Activated CD8-positive, alpha-beta T cell treated with anti-CD3 and anti-CD28 coated beads for 36 hours (primary cell): ENCODE measurements around the gene SNRK. TPM values are rescaled to one million over a fixed set of nuclear protein-coding genes. Genes with fewer than 3 reads are reported as not detected.
A peak's percentile ranks its signal among the peaks of the same experiment; 100 is the strongest.

ENCODE experiments used
- ATAC-seq: fragments of 200-7000 bp; cut with Tn5 transposase; one replicate; pipeline ENCODE4 v1.10.0; 2021; ENCODE audit warnings: mild to moderate bottlenecking, moderate library complexity
- CTCF ChIA-PET: fragments of 350-600 bp; sonication (Branson Sonifier 250); formaldehyde crosslinking; loops from one replicate; lab custom pipeline; 2021; ENCODE audit warnings: antibody characterized with exemption; lab: Charles Lee
- POLR2A ChIA-PET: fragments of 350-600 bp; sonication (Branson Sonifier 250); formaldehyde crosslinking; loops from one replicate; lab custom pipeline; 2021; ENCODE audit warnings: antibody characterized with exemption; lab: Charles Lee
- DNase-seq: peaks from one replicate; pipeline ENCODE4 v3.0.0-alpha.2; 2020
- H3K27ac Mint-ChIP-seq: one replicate; pipeline ENCODE4 v1.8.0; 2021; ENCODE audit warnings: mild to moderate bottlenecking, mixed read lengths
- H3K27me3 Mint-ChIP-seq: one replicate; pipeline ENCODE4 v1.8.0; 2021; ENCODE audit warnings: mixed read lengths
- H3K36me3 Mint-ChIP-seq: one replicate; pipeline ENCODE4 v1.8.0; 2021; ENCODE audit warnings: low read depth, mixed read lengths
- H3K4me1 Mint-ChIP-seq: one replicate; pipeline ENCODE4 v1.8.0; 2021; ENCODE audit warnings: low read depth, mixed read lengths
- H3K4me3 Mint-ChIP-seq: one replicate; pipeline ENCODE4 v1.8.0; 2021; ENCODE audit warnings: mild to moderate bottlenecking, moderate library complexity, mixed read lengths
- H3K9me3 Mint-ChIP-seq: one replicate; pipeline ENCODE4 v1.8.0; 2021; ENCODE audit warnings: mixed read lengths
- intact Hi-C: fragments of 100-400 bp; cut with micrococcal nuclease; formaldehyde crosslinking; loops from one replicate; pipeline ENCODE4 v1.10.0; 2022
- total RNA-seq, 2 experiments: library from RNA; stranded (reverse); gene quantifications; one replicate each; pipeline ENCODE4 v1.2.3, GENCODE V29; 2021
- TF ChIP-seq, protein P1 (sequence below): fragments of 200-600 bp; IDR thresholded peaks from one replicate; pipeline ENCODE4 v1.8.0; 2022; ENCODE audit warnings: antibody characterized with exemption, mild to moderate bottlenecking

The SNRK gene
- total RNA-seq, 2 experiments from 2014 or later, result 28.9 to 29.2 TPM

DNA sequence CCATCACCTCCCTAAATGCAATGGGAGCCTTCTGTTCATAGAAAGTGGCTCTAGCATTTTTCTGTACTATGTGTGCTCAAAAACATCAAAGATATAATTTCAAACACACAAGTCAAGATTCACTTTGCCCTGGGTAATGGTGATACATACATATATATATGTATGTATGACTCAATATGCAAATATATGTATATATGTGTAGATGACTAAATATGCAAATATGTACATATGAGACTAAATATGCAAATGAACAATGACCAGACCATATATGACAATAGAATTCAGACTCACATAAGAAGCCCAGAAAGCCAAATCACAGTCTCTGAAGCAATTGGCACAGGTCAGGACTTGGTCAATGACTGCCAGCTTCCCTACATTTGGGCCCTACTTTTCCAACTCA, 36.9 kb upstream of the SNRK start:
- ATAC-seq (peak; percentile 37), DNase-seq (no peak)
- Mint-ChIP-seq H3K9me3 (no peaks in the 10 kb centered on the region), H3K27me3 (no peaks in the 10 kb centered on the region), H3K36me3 (no peaks in the 10 kb centered on the region), H3K4me1 (peaks cover 34% of the 10 kb centered on the region), H3K27ac (no peak overlapping the region), H3K4me3 (no peak overlapping the region)
- TF ChIP-seq, protein P1, sequence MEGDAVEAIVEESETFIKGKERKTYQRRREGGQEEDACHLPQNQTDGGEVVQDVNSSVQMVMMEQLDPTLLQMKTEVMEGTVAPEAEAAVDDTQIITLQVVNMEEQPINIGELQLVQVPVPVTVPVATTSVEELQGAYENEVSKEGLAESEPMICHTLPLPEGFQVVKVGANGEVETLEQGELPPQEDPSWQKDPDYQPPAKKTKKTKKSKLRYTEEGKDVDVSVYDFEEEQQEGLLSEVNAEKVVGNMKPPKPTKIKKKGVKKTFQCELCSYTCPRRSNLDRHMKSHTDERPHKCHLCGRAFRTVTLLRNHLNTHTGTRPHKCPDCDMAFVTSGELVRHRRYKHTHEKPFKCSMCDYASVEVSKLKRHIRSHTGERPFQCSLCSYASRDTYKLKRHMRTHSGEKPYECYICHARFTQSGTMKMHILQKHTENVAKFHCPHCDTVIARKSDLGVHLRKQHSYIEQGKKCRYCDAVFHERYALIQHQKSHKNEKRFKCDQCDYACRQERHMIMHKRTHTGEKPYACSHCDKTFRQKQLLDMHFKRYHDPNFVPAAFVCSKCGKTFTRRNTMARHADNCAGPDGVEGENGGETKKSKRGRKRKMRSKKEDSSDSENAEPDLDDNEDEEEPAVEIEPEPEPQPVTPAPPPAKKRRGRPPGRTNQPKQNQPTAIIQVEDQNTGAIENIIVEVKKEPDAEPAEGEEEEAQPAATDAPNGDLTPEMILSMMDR, result no peak
- CTCF ChIA-PET, result no interaction called here
- intact Hi-C loops, result no loop called here
- POLR2A ChIA-PET, result no interaction called here

DNA sequence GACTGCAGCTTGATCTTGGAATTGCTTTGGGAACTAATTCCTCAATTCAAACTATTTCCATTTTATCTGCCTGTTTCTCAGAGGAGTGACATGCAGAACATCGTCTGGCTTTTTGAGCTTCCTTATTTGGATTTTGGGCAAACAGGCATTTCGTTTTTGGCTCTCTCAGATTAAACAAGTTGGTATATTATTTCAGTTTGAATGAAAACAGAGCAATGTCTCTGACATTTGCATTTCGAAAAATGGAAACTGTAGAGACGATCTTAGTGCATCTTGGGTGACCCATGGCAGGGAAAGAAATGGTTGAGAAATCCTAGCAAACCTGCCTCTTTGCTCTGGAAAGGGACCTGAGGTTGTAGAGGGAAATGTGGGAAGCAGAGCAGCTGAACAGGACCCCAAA, 33.0 kb upstream of the SNRK start:
- intact Hi-C loops, result no loop called here
- no peak overlapping the region for H3K27ac Mint-ChIP-seq
- no peaks in the 10 kb centered on the region for H3K36me3 Mint-ChIP-seq
- no peak overlapping the region for H3K4me3 Mint-ChIP-seq
- TF ChIP-seq, protein P1, result no peak
- H3K27me3 Mint-ChIP-seq, result no peaks in the 10 kb centered on the region
- DNase-seq, result no peak
- CTCF ChIA-PET, result interaction anchor here (1.6 kb wide), 1 partner anchor 11 kb away, joined by 3 read pairs; no protein-coding TSS in a partner anchor
- peaks cover 23% of the 10 kb centered on the region for H3K4me1 Mint-ChIP-seq
- no peaks in the 10 kb centered on the region for H3K9me3 Mint-ChIP-seq
- ATAC-seq, result no peak
- POLR2A ChIA-PET, result interaction anchor here (1.2 kb wide), 1 partner anchor 30 kb away, joined by 3 read pairs; no protein-coding TSS in a partner anchor

DNA sequence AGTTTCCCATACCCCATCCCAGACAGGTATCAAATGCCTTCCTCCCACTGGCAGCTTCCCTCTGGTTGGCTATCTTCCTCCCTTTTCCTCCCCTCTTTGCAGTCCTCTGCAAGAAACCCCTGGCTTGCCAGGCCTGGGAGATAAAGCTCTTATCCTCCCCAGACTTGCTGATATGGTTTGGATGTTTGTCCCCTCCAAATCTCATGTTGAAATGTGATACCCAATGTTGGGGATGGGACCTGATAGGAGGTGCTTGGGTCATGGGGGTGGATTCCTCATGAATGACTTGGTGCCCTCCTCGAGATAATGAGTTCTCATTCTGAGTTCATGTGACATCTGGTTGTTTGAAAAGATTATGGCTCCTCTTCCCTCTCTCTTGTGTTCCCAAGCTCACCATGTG, 32.2 kb upstream of the SNRK start:
- DNase-seq (no peak), ATAC-seq (no peak)
- TF ChIP-seq, protein P1, result no peak
- Mint-ChIP-seq H3K36me3 (no peaks in the 10 kb centered on the region), H3K9me3 (no peaks in the 10 kb centered on the region), H3K4me1 (peaks cover 23% of the 10 kb centered on the region), H3K27me3 (no peaks in the 10 kb centered on the region), H3K27ac (no peak overlapping the region), H3K4me3 (no peak overlapping the region)
- ChIA-PET CTCF (interaction anchor here (1.2 kb wide), 1 partner anchor 15 kb away, joined by 3 read pairs; no protein-coding TSS in a partner anchor), POLR2A (no interaction called here)
- intact Hi-C loops, result no loop called here

DNA sequence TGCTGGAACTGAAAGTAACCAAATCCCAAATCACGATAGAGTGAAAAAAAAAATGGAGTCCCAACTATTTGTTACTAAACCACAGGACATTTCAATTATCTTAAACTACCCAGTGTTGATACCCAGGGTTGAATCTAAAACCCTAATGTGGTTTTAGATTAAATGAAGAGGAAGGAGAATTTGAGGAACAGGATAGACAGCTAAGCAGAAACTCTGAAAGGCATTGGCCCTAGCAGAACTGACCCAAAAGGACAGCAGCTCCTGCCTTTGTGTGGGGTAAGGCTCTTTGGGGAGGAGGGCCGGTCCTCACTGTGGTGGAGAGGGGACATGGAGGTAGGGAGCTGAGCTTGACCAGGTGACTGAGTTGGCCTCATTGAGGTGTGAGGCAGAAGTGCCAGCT, 30.7 kb upstream of the SNRK start:
- CTCF ChIA-PET, result no interaction called here

DNA sequence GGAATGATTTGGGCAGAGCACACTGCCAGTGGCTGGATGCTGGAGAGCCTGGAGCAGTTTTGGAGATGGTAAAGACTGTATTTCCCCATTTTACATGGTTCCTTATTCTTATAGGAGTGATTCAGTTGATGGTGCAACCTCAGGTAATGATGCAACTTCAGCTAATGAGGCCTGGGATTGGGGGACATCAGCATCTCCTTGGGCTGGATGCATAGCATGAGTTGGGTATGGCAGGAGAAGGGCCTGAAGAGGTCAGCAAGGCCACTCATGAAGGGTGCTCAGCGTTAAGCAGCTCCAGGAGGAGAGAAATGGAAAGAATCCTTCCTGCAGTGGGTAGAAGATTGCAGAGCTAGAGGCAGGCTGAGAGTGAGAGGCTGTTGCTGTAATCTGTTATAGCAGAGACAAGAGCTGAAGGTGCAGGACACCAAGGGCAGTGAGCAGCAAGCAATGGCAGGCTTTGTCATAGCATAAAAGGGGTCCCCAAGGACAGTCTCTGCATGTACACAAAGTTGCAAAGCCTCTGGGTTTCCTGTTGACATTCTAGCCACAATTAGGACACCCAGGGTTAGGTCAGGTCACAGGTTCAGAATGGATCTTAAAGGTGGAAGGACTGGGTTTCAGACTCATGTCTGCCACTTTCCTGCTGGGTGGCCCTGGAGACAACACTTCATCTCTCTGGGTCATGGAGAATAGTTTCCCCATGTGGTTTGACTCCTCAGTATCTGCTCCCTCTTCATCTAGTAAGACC, 29.5 kb upstream of the SNRK start:
- H3K27ac Mint-ChIP-seq, result no peak overlapping the region
- H3K36me3 Mint-ChIP-seq, result no peaks in the 10 kb centered on the region
- H3K9me3 Mint-ChIP-seq, result no peaks in the 10 kb centered on the region
- ATAC-seq (no peak), DNase-seq (no peak)
- TF ChIP-seq, protein P1, result no peak
- H3K27me3 Mint-ChIP-seq, result no peaks in the 10 kb centered on the region
- no peak overlapping the region for H3K4me3 Mint-ChIP-seq
- intact Hi-C loops, result no loop called here
- ChIA-PET POLR2A (interaction anchor here (0.6 to 0.9 kb wide), 2 partner anchors 23 to 73 kb away, joined by 3 to 5 read pairs; no protein-coding TSS in a partner anchor), CTCF (interaction anchor here (1.1 to 1.4 kb wide), 2 partner anchors 10 to 25 kb away, joined by 3 read pairs; no protein-coding TSS in a partner anchor)
- H3K4me1 Mint-ChIP-seq, result peaks cover 26% of the 10 kb centered on the region

More for the DNA sequence above, 30.7 kb upstream of the SNRK start:
- H3K4me3 Mint-ChIP-seq, result no peak overlapping the region
- H3K27ac Mint-ChIP-seq, result no peak overlapping the region
- H3K4me1 Mint-ChIP-seq, result peaks cover 23% of the 10 kb centered on the region
- no peak for DNase-seq
- no peaks in the 10 kb centered on the region for H3K36me3 Mint-ChIP-seq
- POLR2A ChIA-PET, result no interaction called here
- TF ChIP-seq, protein P1, result no peak
- intact Hi-C loops, result no loop called here
- H3K9me3 Mint-ChIP-seq, result no peaks in the 10 kb centered on the region
- H3K27me3 Mint-ChIP-seq, result no peaks in the 10 kb centered on the region
- no peak for ATAC-seq
